Lower lobe of right lung (tissue), 2 donors: ENCODE measurements around the gene PSME3. TPM values are rescaled to one million over a fixed set of nuclear protein-coding genes. Genes with fewer than 3 reads are reported as not detected.

ENCODE experiments used
- ATAC-seq, 2 donors: fragments of 200-7000 bp; cut with Tn5 transposase; one replicate each; pipeline ENCODE4 v1.9.1; 2020 to 2022; ENCODE audit warnings: mild to moderate bottlenecking in 2 of 2, moderate library complexity in 2 of 2
- DNase-seq: peaks from one replicate; pipeline ENCODE4 v3.0.0-alpha.2; 2020
- H3K27ac ChIP-seq: fragments of 200-600 bp; one replicate; pipeline ENCODE4 v1.8.0; 2022
- H3K27me3 ChIP-seq: fragments of 200-600 bp; one replicate; pipeline ENCODE4 v1.8.0; 2022; ENCODE audit warnings: low read depth
- H3K36me3 ChIP-seq: fragments of 200-600 bp; one replicate; pipeline ENCODE4 v1.8.0; 2022; ENCODE audit warnings: mild to moderate bottlenecking
- H3K4me1 ChIP-seq: fragments of 200-600 bp; one replicate; pipeline ENCODE4 v1.8.0; 2022
- H3K4me3 ChIP-seq: fragments of 200-600 bp; one replicate; pipeline ENCODE4 v1.8.0; 2022; ENCODE audit warnings: mild to moderate bottlenecking
- H3K9me3 ChIP-seq: fragments of 200-600 bp; one replicate; pipeline ENCODE4 v1.8.0; 2022
- intact Hi-C: fragments of 100-400 bp; cut with DNase I; formaldehyde crosslinking; loops from one replicate; pipeline ENCODE4 v1.11.0; 2022
- total RNA-seq: library from RNA; stranded (reverse); fragmentation: NEBNext Ultra II Directional; extraction: Animal tissue kit (Norgen Biotek cat#: 25700); gene quantifications from one replicate; pipeline ENCODE4 v1.2.1, GENCODE V29; 2021
- TF ChIP-seq, protein P1 (sequence below): fragments of 200-600 bp; IDR thresholded peaks from one replicate; pipeline ENCODE4 v1.8.0; 2022; ENCODE audit warnings: antibody characterized with exemption, mild to moderate bottlenecking
- donor health status: DM: no; HTN: yes; CAD: no; lungs with severe emphysema.

Gene PSME3
- total RNA-seq, 1 donor from 2014 or later, result 81.6 TPM

DNA sequence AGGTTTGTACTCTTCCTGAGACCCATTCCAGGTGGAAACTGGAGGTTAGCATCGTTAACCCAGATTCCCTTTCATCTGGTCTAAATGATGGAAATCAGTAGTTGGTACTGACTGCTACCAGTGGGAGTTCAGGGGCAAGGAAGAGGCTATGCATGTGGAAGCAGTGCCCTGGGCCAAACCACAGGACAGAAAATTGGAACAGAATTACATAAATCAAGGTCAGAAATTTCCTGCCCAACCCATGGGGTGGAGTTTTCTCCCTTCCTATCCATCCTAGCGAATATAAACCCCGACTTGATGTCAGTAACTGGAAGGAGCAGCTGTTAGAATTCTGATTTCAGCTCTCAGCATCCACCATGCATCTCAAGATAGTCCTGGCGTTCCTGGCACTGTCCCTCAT lies 11.1 kb downstream of the PSME3 start, which contains the start of gene AOC2:
TSS of gene AOC2 (plus strand) at position 310 of the 400 bp plus-strand sequence. CDS start at position 357, 47 bp downstream.
- TF ChIP-seq, protein P1, sequence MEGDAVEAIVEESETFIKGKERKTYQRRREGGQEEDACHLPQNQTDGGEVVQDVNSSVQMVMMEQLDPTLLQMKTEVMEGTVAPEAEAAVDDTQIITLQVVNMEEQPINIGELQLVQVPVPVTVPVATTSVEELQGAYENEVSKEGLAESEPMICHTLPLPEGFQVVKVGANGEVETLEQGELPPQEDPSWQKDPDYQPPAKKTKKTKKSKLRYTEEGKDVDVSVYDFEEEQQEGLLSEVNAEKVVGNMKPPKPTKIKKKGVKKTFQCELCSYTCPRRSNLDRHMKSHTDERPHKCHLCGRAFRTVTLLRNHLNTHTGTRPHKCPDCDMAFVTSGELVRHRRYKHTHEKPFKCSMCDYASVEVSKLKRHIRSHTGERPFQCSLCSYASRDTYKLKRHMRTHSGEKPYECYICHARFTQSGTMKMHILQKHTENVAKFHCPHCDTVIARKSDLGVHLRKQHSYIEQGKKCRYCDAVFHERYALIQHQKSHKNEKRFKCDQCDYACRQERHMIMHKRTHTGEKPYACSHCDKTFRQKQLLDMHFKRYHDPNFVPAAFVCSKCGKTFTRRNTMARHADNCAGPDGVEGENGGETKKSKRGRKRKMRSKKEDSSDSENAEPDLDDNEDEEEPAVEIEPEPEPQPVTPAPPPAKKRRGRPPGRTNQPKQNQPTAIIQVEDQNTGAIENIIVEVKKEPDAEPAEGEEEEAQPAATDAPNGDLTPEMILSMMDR, result no peak
- peaks cover 47% of the 10 kb centered on the region for H3K4me1 ChIP-seq
- H3K4me3 ChIP-seq, result no peak within 1 kb of the TSS
- H3K27ac ChIP-seq, result peak within 1 kb of the TSS; percentile 56
- peaks cover 62% of the 10 kb centered on the region for H3K36me3 ChIP-seq
- intact Hi-C loops, result loop anchor here (10.0 kb wide), 1 partner anchor 91 kb away; no protein-coding TSS in a partner anchor
- ATAC-seq (peak in 1 of 2 donors; percentile 11), DNase-seq (no peak)
- no peaks in the 10 kb centered on the region for H3K27me3 ChIP-seq
- no peaks in the 10 kb centered on the region for H3K9me3 ChIP-seq

DNA sequence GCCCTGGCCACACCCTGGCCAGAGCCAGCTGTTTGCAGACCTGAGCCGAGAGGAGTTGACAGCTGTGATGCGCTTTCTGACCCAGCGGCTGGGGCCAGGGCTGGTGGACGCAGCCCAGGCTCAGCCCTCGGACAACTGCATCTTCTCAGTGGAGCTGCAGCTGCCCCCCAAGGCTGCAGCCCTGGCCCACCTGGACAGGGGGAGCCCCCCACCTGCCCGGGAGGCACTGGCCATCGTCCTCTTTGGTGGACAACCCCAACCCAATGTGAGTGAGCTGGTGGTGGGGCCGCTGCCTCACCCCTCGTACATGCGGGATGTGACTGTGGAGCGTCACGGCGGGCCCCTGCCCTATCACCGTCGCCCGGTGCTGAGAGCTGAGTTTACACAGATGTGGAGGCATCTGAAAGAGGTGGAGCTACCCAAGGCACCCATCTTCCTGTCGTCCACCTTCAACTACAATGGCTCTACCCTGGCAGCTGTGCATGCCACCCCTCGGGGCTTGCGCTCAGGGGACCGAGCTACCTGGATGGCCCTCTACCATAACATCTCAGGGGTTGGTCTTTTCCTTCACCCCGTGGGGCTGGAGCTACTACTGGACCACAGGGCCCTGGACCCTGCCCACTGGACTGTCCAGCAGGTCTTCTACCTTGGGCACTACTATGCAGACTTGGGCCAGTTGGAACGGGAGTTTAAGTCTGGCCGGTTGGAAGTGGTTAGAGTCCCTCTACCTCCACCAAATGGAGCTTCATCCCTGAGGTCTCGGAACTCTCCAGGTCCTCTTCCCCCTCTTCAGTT lies 11.8 kb downstream of the PSME3 start:
- Histone ChIP-seq H3K4me1 (peaks cover 54% of the 10 kb centered on the region), H3K27me3 (no peaks in the 10 kb centered on the region), H3K36me3 (peaks cover 55% of the 10 kb centered on the region), H3K9me3 (no peaks in the 10 kb centered on the region), H3K27ac (peak overlapping the region; percentile 18), H3K4me3 (no peak overlapping the region)
- intact Hi-C loops, result loop anchor here (10.0 kb wide), 1 partner anchor 90 kb away; no protein-coding TSS in a partner anchor
- ATAC-seq (no peak), DNase-seq (no peak)
- TF ChIP-seq, protein P1, result no peak

DNA sequence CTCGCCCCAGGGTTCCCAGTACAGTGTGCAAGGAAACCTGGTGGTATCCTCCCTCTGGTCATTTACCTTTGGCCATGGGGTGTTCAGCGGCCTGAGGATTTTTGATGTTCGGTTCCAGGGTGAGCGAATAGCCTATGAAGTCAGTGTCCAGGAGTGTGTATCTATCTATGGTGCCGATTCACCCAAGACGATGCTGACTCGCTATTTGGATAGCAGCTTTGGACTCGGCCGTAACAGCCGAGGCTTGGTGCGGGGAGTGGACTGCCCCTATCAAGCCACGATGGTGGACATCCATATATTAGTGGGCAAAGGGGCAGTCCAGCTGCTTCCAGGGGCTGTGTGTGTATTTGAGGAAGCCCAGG lies 12.3 kb downstream of the PSME3 start:
- no peaks in the 10 kb centered on the region for H3K27me3 ChIP-seq
- TF ChIP-seq, protein P1, result no peak
- peak in 1 of 2 donors; percentile 2 for ATAC-seq
- H3K27ac ChIP-seq, result peak overlapping the region; percentile 56
- peaks cover 50% of the 10 kb centered on the region for H3K36me3 ChIP-seq
- H3K4me3 ChIP-seq, result no peak overlapping the region
- H3K9me3 ChIP-seq, result no peaks in the 10 kb centered on the region
- DNase-seq, result no peak
- peaks cover 60% of the 10 kb centered on the region for H3K4me1 ChIP-seq
- intact Hi-C loops, result loop anchor here (10.0 kb wide), 1 partner anchor 89 kb away; no protein-coding TSS in a partner anchor

DNA sequence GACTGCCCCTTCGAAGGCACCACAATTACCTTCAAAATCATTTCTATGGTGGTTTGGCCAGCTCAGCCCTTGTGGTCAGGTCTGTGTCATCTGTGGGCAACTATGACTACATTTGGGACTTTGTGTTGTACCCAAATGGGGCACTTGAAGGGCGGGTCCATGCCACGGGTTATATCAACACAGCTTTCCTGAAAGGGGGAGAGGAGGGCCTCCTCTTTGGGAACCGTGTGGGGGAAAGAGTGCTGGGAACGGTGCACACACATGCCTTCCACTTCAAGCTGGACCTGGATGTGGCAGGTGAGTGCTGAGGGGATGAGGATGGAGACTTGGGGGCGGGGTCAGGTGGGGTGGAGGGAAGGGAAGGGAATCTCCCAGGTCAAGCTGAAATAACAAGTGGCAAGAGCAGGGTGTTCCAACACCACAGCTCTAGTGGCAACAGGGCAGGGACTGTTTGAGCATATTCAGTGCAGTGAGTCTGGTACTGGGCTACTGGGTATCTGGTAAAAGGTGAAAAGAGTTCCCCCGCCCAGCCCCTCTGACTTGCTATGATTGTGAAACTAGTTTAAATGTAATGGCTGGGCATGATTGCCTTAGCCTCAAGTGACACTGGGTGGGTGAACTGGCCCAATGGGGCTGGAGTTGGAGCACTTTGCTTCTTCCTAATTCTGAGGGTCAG lies 12.9 kb downstream of the PSME3 start:
- TF ChIP-seq, protein P1, result no peak
- intact Hi-C loops, result loop anchor here (10.0 kb wide), 1 partner anchor 89 kb away; no protein-coding TSS in a partner anchor
- DNase-seq, result no peak
- Histone ChIP-seq H3K27me3 (no peaks in the 10 kb centered on the region), H3K4me1 (peaks cover 61% of the 10 kb centered on the region), H3K9me3 (no peaks in the 10 kb centered on the region), H3K4me3 (no peak overlapping the region), H3K36me3 (peaks cover 44% of the 10 kb centered on the region), H3K27ac (peak overlapping the region; percentile 56)
- ATAC-seq, result peak; percentile 54 to 63

DNA sequence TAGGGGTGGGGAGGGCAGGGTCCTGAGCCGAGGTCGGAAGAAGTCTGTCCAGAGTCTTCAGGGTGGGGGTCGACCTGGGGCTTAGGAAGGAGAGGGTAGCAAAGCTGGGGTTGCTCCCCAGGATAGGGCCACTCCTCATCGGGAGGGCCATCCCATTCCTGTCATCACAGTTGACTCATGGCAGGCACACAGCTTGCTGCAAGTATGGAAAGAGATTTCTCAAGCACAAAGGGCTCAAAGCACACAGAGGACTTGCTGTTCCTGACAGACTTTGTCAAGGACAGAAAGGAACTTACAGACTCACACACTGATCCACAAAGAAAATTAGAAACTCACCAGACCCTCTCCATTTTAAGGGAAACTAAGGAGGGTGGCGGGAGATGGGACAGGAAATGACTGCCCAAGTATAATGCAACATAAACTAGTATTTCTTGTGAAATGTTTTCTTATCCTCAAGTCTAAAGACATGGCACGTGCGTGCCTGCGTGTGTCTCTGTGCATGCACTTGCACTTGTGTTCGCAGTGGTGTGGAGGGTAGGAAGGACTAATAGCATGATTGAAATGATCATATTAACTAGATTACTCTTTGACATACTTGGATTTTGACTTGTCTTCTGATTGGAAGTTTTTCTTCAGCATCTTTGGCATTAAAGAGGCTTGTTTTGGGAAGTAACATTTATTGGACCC lies 13.5 kb downstream of the PSME3 start:
- no peaks in the 10 kb centered on the region for H3K9me3 ChIP-seq
- DNase-seq (peak; percentile 66), ATAC-seq (peak; percentile 51 to 57)
- no peak overlapping the region for H3K4me3 ChIP-seq
- H3K27me3 ChIP-seq, result no peaks in the 10 kb centered on the region
- intact Hi-C loops, result loop anchor here (10.0 kb wide), 1 partner anchor 88 kb away; no protein-coding TSS in a partner anchor
- H3K4me1 ChIP-seq, result peaks cover 61% of the 10 kb centered on the region
- peak overlapping the region; percentile 56 for H3K27ac ChIP-seq
- TF ChIP-seq, protein P1, result no peak
- peaks cover 38% of the 10 kb centered on the region for H3K36me3 ChIP-seq
